IPS-11a (cell line): ENCODE data around the gene PIK3CB.

Experiments
- H3K4me3 ChIP-seq: one replicate; pipeline ENCODE4 v1.5.1; 2013; ENCODE audit warnings: low read depth, low read length, control low read depth

PIK3CB gene

DNA sequence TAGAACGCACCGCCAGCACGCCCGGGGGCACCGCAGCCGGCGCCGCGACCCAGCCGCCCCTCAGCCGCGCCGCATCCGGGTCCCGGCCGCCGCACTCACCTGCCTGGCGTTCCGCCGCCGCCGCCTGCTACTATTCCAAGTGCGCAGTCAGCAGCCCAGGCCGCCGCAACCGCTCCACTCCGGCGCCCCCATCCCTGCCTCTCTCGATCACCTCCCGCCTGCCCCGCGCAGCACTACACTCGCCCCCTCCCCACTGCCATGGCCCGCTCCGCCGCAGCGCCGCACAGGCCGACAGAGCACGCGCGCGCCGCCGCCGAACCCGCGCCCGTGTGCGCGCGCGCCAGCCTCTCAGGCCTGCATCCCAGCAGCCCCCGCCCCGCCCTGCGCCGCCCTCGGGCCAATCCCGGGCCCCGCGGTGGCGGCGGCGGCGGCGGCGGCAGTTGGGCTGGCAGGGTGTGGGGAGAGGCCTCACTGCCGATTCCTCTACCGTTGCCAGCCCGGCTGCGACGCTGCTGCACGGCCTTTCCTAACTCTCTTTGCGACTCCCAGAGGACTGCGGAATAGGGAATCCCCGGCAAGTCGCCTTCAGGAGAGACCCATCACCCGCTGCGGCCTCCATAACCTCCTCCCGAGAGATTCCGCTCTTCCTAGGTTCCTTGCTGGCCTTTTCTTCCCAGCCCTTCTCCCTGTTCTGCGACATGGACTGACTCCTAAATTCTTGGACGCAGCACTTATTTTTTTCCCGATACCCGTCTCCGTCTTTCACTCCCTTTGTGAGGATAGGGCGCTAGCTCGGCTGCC lies at the start of gene PIK3CB:
Gene PIK3CB (minus strand): TSS at position 333 of the 801 bp plus-strand sequence. CDS start 75,585 bp downstream, outside the sequence.
- peak within 1 kb of the TSS; percentile 87 for H3K4me3 ChIP-seq

DNA sequence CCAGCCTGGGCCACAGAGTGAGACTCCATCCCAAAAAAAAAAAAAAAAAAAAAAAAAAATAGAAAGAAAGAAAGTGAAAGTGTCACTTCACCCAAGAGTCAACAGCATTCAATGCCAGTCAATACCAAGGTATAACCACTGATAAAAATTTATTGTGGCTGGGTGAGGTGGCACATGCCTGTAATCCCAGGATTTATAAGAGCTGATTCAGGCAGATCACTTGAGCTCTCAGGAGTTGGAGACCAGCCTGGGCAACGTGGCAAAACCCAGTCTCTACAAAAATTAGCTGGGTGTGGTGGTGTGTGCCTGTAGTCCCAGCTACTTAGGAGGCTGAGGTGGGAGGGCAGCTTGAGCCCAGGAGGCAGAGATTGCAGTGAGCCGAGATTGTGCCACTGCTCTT lies 46.5 kb upstream of the PIK3CB start:
- H3K4me3 ChIP-seq: no peak overlapping the region

DNA sequence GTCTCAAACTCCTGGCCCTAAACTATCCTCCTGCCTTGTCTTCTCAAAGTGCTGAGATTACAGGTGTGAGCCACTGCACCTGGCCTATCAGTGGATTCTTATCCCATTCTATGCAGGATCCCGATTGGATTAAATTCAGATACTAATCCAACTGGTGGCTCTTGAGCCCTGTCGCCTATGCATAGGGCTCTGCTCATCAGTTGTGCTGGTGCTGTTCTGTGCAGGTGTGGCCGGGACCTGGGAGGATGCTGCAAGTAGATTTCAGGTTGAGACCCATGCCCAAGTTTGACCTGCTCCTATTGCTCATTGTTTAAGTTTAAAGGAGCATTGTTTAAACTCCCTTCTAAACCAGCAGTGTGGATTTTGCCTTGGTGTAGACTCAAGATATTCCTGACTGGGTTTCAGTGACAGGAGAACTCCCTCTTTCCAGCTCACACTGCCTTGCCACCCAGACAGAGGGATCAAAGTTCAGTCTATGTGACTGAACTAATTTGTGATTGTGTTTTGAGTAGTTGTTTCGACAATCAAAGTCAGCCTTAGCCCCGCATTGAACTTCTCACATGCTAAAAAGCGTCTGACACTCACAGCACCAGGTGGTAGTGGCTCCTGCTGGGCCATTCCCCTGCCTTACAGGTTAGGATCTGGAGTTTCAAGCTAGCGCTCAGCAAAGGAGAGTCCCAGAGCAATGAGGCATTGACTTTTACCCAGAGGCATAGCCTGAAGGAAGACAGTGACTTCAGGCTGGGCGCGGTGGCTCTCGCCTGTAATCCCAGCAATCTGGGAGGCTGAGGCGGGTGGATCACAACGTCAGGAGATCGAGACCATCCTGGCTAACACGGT lies 45.0 kb upstream of the PIK3CB start:
- H3K4me3 ChIP-seq: no peak overlapping the region

DNA sequence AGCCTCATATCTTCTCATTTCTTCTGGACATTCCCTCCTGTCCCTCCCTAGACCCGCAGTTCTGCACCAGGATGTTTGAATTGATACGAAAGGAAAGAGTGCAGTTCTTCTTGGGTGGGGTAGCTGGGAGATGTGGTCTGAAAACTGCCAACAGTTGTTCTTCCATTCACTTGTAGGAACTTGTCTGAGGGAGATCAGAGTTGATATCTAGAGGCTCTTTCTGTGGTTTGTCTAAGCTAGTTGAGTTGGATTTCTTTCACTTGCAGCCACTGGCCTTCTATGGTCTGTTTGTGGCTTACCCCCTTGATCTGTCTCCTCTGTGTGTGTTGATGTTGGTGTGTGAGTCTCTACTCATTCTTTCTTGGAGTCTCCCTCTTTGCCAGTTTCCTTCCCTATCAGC lies 42.5 kb upstream of the PIK3CB start:
- no peak overlapping the region for H3K4me3 ChIP-seq

DNA sequence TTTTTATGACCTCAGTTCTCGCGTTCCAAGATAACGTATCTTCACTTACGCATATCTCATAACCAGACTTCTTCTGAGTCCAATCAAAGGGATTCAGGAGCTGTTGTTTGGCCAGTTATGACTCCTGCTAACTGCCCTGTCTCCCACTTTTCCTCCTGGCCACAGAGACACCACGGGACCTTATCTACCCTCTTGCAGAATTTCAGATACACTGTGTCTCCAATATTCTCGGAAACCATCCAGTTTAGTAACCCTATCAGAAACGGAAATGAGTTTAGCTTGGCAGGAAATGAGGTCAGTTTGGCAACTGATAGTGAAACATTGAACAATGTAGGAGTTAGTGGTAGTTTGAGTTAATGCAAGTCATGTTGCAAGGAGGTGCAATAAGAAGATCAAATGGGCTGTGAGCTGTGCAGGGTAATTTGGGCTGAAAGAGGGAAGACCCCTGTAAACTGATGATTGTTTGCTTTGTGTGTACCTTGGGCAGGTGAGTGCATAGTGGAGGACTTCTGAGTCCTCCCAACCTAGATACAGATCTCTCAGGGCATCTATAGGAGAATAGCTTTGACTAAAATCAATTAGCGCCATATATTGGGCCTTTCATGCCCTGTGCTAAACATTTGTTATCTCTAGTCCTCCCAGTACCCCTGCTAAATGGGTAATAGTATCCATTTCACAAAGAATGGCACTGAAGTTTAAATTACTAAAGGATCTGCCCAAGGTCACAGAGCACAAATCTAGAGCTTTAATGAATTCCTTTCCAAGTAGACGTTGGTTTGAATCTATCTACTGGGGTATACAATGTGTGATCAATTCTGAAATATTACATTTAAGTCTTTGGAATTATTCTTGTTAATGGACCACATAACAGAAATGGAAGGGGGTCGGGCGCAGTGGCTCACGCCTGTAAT lies 41.3 kb upstream of the PIK3CB start:
- no peak overlapping the region for H3K4me3 ChIP-seq

DNA sequence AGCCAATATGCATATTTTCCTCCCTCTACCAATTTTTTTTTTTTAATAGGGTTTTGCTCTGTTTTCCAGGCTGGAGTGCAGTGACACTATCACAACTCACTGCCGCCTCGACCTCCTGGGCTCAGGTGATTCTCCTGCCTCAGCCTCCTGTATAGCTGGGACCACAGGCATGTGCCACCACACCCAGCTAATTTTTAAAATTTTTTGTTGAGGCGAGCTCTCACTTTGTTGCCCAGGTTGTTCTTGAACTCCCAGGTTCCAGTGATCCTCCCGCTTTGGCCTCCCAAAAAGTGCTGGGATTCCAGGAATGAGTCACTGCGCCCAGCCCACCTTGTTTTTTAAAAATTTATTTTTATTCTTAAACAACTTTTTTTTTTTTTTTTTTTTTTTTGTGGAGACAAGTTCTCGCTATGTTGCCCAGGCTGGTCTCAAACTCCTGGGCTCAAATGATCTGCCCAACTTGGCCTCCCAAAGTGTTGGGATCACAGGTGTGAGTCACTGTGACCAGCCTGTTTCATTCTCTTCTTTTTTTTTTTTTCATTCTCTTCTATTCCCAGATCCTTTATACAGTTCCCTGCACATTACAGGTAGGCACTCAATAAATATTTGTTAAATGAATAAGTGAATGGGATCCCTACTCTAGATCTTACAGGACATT lies 40.5 kb upstream of the PIK3CB start:
- H3K4me3 ChIP-seq: no peak overlapping the region

DNA sequence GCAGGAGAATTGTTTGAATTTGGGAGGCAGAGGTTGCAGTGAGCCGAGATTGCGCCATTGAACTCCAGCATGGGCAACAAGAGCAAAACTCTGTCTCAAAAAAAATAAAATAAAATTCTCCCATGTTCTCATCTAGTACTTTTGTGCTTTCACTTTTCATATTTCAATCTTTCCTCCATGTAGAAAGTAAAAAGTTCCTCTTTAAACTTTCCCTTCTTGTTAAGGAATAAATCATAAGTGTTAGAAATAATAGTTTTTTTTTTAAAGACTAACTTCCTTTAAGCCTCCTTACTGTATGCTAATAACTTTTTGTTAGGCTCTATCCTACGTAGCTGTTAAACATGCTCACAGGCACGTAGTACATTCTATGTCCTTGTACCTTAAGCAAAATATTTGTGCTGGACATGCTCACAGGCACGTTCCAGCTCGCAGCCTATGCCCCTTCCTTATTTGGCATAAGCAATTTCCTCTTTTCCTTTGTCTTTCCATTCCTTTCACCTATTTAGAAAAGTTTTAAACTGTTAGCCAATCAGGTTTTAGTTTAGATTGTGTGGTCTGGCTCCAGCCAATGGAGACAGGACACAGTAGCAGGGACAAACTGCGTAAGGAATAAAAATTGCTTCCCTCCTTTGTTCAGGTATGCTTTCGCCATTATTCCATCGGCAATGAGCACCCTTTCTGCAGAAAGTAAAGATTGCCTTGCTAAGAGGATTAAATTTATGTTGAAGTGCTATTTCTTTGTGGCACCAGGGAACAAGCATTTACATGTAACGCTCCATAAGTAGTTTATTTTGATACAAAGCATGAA lies 38.9 kb upstream of the PIK3CB start:
- H3K4me3 ChIP-seq: no peak overlapping the region

DNA sequence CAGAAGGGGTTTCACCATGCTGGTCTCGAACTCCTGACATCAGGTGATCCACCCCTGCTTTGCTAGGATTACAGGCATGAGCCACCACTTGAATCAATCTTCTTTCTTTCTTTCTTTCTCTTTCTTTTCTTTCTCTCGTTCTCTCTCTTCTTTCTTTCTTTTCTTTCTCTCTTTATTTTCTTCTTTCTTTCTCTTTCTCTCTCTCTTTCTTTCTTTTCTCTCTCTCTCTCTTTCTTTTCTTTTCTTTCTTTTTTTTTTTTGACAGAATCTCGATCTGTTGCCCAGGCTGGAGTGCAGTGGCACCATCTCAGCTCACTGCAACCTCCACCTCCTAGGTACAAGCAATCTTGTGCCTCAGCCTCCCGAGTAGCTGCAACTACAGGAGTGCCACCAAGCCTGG lies 37.9 kb upstream of the PIK3CB start:
- H3K4me3 ChIP-seq: no peak overlapping the region

DNA sequence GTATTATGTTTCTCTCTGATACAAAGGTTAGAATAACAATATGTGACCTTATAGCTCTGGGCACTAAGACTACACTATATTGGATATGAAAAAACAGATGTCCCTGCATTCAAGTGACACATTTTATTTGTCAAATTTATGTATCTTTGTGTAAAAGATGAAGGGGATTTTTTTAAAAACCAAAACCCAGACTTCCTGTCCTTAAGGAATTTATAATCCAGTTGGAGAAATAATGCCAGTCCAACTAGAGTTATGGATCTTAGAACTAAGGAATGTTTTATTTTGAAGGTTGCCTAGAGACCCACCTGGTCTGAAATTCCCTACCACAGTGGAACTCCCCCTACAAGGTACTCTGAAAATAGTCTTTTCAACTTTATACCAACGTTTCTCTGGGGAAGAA lies 33.3 kb upstream of the PIK3CB start:
- no peak overlapping the region for H3K4me3 ChIP-seq

DNA sequence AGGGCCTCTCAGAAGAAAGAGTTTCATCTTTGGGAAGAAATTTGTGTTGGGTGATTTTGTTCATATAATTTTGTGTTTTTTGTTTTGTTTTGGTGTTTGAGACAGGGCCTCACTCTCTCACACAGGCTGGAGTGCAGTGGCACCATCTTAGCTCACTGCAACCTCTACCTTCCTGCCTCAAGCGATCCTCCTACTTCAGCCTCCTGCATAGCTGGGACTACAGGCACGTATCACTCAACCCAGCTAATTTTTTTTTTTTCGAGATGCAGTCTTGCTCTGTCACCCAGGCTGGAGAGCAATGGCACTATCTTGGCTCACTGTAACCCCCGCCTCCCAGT lies 29.0 kb upstream of the PIK3CB start:
- no peak overlapping the region for H3K4me3 ChIP-seq

DNA sequence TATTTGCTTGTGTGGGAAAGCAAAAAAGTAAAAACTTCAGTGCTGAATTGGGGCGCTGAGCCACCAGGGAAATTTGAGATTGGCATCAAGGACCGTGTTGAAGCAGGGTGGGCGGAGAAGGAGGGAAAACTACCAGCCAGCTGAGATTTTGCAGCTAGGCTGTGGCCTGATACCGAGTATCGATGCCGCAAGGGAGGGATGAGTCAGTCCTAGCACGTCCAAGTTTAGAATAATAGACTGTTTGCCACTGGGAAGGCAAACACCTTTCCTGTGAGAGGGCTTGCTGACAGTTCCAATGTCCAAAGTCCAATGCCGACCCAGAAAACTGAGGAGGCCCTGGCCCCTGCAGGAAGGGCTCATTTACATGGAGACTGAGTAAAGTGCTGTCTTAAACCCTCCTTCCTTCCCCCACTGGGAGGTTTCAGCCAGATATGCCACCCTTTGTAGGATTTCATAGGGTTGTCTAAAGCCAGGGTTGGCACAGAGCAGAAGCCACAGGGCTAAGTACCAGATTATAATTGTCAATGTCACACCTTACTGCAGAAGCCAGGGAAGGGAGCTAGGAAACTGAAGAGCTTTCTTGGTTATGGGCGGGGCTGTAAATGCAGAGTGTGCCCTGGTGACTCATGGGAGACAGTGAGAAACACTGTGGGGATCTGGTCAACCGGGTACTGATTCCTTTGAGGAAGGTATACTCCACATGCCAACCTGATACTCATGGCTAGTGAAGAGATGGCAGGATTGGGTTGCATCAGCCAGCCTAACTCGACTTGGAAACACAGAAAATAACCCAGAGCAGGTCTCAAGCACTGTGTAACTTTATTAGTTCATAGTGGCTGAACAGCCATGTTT lies 28.4 kb upstream of the PIK3CB start:
- H3K4me3 ChIP-seq: no peak overlapping the region

DNA sequence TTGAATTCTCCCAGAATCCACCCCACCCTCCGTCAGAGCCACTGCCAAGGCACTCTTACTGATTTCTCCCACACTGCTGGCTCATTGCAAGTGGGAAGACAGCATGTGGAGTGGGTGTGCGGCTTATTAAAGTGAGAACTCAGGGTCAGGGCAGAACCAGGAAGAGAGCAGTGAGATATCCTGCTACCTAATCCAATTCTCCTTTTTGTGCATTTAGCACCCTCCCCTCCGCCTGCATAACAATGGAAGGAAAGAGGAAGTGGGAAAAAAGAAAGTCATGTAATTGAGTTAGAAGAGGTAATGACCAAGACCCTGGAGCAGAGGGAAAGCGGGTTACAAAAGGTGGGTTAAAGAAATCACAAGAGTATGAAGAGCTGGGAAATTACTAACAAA lies 27.8 kb upstream of the PIK3CB start:
- H3K4me3 ChIP-seq: no peak overlapping the region

DNA sequence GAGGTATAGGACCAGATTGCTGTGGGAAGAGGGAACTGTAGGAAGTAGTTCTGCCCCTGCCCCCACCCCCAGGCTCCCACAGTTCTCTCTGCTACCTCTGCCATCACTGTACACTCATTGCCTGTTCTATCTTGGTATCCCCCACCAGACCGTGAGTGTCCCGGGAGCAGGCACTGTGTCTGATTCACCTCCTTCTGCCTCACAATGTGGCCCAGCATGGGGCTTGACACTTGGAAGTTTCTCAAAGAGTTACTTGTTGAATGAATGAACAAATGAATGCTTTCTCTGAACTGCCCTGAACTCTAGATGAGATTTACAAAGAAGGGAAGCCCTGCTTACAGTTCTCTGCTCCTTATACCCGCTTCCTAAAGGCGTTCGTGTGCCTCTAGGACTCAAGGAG lies 27.1 kb upstream of the PIK3CB start:
- no peak overlapping the region for H3K4me3 ChIP-seq

DNA sequence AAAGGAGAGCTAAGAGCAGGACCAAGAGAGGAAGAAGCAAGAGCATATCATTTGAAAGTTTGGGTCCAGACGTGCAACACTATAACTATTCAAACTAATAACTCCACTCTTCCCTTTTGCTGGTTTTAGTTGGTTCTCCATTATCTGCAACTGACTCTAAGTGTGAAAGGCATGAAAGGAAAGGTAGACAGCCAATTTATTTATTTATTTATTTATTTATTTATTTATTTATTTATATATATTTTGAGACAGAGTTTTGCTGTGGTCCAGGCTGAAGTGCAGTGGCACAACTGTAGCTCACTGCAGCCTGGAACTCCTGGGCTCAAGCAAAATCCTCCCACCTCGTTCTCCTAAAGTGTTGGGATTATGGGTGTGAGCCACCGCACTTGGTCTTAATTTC lies 22.1 kb upstream of the PIK3CB start:
- H3K4me3 ChIP-seq: no peak overlapping the region

DNA sequence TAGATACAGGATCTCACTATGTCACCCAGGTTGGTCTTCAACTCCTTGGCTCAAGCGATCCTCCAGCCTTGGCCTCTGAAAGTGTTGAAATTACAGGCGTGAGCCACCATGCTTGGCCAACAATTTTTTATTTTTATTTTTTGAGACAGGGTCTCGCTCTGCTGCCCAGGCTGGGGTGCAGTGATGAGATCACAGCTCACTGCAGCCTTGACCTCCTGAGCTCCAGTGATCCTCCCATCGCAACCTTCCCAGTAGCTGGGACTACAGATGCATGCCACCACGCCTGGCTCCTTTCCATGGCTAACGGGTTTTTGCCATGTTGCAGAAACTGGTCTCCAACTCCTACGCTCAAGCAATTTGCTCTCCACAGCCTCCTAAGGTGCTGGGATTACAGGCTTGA lies 20.2 kb upstream of the PIK3CB start:
- H3K4me3 ChIP-seq: no peak overlapping the region

DNA sequence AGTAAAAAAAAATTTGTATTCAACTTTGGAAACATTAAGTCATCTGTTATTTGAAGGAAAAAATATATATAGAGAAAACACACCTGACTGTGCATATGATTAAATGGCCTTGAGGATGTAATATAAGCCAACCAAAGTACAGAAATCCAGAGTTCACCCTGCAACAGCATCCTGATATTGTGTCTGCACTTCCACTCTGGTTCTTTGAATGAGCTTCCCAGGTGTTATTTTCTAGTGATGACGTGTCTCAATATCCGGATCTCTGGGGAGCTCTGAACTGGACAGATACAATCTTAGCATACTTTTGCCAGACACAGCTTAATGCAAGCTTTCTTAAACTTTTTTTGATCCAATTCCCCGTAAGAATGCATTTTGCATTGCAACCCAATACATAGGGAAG lies 19.5 kb upstream of the PIK3CB start:
- no peak overlapping the region for H3K4me3 ChIP-seq

DNA sequence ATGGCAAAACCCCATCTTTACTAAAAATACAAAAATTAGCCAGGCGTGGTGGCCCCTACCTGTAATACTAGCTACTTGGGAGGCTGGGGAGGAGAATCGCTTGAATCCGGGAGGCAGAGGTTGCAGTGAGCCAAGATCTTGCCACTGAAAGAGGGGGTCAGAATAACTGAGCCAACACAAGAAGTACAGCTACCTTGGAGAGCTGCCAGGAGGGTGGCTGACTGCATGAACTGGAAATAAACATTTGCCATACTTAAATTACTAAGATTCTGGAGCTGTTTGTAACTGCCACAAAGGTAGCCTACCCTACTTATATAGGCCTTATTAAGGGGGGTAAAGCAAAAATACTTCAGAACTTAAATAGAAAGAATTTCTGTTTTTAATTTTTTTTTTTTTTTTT lies 15.4 kb upstream of the PIK3CB start:
- no peak overlapping the region for H3K4me3 ChIP-seq

DNA sequence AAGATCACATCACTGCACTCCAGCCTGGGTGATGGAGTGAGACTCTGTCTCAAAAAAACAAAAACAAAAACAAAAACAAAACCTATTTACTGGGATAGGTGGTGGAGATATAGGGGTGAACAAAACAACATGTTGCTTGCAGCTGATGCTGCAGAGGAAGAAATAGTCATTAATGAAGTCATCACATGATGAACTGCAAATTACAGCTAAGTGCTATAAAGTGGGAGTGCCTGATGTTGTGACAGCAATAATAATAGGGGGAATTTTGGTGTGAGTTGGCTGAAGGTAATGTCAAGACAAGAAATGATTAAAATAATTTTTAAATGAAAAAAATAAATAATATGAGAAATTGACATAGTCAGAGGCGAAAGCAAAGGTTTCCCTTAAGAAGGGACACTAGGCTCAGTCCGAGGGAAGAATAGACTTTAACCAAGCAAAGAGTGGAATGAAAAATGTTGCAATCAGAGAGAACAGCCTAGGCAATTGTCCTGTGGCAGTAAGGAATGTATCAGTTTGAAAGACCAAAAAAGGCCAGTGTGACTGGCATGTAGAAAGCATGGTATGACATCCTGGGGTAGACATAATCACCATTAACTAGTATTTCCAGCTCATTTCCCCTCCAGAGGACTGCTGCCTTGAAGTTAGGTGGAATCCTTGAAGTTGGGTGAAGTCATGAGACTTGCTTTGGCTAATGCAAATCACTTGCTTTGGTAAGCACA lies 14.7 kb upstream of the PIK3CB start:
- H3K4me3 ChIP-seq: no peak overlapping the region
